Measurements from ENCODE around the gene RHOH.
A peak's percentile ranks its signal among the peaks of the same experiment; 100 is the strongest.

Gene RHOH

DNA sequence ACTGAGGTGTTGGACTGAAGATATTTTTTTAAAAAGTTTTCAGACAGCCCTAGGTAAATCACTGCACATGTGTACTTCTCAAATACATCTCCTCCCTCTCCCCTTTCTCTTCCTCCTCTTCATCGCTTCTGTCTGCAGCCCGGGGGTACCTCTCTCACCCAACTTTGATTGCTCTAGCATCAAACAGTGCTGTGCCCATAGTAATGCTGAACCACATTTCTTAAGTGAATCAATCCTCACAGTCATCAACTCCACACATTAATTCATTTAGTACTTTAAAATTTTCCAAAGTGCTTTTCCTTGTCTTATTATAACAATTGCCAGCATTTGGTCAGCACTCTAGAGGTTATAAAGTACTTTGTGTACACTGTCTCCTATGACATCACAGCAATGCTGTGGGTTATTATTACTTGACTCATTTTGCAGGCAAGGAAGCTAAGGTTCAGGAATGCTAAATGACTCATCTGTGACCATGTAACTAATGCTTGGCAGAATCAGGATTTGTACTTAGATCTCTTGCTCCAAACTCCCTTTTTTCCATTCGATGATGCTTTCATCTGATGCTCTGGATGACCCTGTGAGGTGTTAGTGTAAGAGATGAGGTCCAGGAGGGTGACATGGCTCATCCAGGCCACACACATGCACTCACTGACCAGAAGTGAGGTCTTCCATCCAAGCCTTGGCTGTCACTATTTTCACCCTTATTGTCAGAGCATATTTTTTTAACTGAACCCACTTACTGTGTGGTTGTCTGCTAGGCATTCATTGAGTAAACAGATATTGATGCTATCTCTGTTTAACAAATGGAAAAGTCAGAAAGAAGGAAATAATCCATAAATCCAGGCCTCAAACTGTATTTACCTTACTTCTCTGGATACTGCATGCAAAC lies 58.8 kb downstream of the RHOH start:
- Histone ChIP-seq H3K4me3 (ENCODE audit: low read length) (no peak overlapping the region), H3K4me1 (ENCODE audit: insufficient read depth, low read length) (peaks cover 14% of the 10 kb centered on the region), H3K27me3 (ENCODE audit: insufficient read depth, low read length) (no peaks in the 10 kb centered on the region), H2AFZ (ENCODE audit: low read depth, low read length) (peak overlapping the region; percentile 8), H3K9me3 (ENCODE audit: low read length) (no peaks in the 10 kb centered on the region), H3K36me3 (ENCODE audit: insufficient read depth, low read length) (no peaks in the 10 kb centered on the region)

DNA sequence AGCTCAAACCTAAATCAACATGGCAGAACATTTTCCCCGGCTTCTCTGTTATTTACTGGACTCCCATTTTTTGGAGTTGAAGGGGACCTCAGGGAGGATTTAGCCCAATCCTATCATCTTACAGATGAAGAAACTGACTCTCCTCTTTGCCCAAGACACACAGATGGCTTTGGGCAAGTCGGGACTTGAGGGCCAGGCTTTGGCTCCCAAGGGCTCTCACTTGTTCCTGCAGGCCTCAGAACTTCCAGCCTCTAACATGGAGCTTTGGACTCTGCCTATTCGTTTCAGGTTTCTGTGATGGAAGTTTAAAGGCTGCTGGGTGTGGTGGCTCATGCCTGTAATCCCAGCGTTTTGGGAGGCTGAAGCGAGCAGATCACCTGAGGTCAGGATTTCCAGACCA lies 59.5 kb downstream of the RHOH start:
- no peak overlapping the region for H2AFZ ChIP-seq (ENCODE audit: low read depth, low read length)
- H3K9me3 ChIP-seq (ENCODE audit: low read length), result no peaks in the 10 kb centered on the region
- H3K4me1 ChIP-seq (ENCODE audit: insufficient read depth, low read length), result peaks cover 14% of the 10 kb centered on the region
- no peak overlapping the region for H3K4me3 ChIP-seq (ENCODE audit: low read length)
- H3K36me3 ChIP-seq (ENCODE audit: insufficient read depth, low read length), result no peaks in the 10 kb centered on the region
- H3K27me3 ChIP-seq (ENCODE audit: insufficient read depth, low read length), result no peaks in the 10 kb centered on the region

GRCh38 chr4:40256817-40257216 lies 60.0 kb downstream of the RHOH start:
- no peak overlapping the region for H2AFZ ChIP-seq (ENCODE audit: low read depth, low read length)
- H3K27me3 ChIP-seq (ENCODE audit: insufficient read depth, low read length), result no peaks in the 10 kb centered on the region
- no peaks in the 10 kb centered on the region for H3K9me3 ChIP-seq (ENCODE audit: low read length)
- H3K4me3 ChIP-seq (ENCODE audit: low read length), result no peak overlapping the region
- no peaks in the 10 kb centered on the region for H3K36me3 ChIP-seq (ENCODE audit: insufficient read depth, low read length)
- peaks cover 14% of the 10 kb centered on the region for H3K4me1 ChIP-seq (ENCODE audit: insufficient read depth, low read length)

DNA sequence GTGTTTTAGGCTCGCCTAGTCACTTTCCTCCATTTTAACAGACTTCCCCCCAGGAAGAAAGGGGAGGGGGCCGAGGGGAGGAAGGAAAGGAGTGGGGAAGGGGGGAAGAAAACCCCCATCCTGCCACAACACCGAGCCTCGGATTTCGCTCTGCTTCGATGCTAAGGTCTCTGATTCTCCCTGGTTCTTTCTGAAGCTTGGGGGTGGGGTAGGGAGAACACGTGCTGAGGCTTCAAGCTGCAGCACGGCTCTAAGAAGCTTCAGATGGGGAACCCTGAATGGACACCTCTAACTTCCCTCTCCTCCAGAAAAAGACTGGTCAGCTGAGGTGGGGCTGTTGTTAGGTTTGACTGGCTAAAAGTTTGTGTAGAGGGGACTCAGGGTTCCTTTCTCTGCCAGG lies 61.8 kb downstream of the RHOH start:
- Histone ChIP-seq H3K27me3 (ENCODE audit: insufficient read depth, low read length) (no peaks in the 10 kb centered on the region), H3K36me3 (ENCODE audit: insufficient read depth, low read length) (no peaks in the 10 kb centered on the region), H3K4me3 (ENCODE audit: low read length) (no peak overlapping the region), H2AFZ (ENCODE audit: low read depth, low read length) (no peak overlapping the region), H3K4me1 (ENCODE audit: insufficient read depth, low read length) (peaks cover 14% of the 10 kb centered on the region), H3K9me3 (ENCODE audit: low read length) (no peaks in the 10 kb centered on the region)

DNA sequence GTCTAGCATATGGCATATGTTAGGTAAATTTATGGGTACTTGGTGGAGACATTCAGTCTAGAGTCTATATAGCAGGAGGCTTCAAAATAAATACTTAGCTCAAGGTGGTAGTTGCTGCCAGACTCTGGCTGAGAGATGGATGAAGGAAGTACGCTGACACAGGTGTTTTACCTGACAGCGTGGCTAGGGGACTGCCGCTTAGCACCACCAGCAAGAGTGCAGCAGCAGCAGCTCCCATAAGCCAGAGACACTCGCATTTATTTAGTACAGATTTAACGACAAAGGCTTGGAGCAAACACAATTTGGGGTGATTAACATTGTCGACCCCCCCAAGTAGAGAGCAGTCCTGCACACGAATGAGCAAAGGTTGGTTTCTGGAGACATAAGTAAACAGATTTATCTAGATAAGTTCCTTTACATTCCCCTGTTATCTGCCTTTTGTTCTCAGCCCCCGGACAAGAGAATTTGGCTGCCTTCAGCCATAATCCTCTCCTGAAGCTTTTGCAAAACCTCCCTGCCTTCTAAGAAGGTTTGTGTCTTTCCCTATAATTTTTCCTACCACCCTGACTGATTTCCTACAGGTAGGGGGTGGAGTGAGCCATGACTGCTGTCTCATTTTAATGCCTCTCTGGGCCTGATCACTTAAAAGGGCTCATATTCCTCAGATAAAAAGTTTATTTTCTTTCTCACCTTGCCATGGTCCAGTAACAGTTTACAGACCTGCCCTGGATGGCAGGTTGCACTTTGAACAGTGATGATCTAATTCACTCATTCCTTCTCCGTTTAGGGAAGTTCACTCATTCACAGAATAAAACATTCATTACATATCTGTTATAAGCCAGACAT lies 64.6 kb downstream of the RHOH start:
- no peak overlapping the region for H2AFZ ChIP-seq (ENCODE audit: low read depth, low read length)
- no peak overlapping the region for H3K4me3 ChIP-seq (ENCODE audit: low read length)
- no peaks in the 10 kb centered on the region for H3K36me3 ChIP-seq (ENCODE audit: insufficient read depth, low read length)
- H3K9me3 ChIP-seq (ENCODE audit: low read length), result no peaks in the 10 kb centered on the region
- peaks cover 14% of the 10 kb centered on the region for H3K4me1 ChIP-seq (ENCODE audit: insufficient read depth, low read length)
- H3K27me3 ChIP-seq (ENCODE audit: insufficient read depth, low read length), result no peaks in the 10 kb centered on the region

GRCh38 chr4:40262077-40262528 lies 65.3 kb downstream of the RHOH start:
- H2AFZ ChIP-seq (ENCODE audit: low read depth, low read length), result no peak overlapping the region
- no peaks in the 10 kb centered on the region for H3K9me3 ChIP-seq (ENCODE audit: low read length)
- H3K36me3 ChIP-seq (ENCODE audit: insufficient read depth, low read length), result no peaks in the 10 kb centered on the region
- no peaks in the 10 kb centered on the region for H3K27me3 ChIP-seq (ENCODE audit: insufficient read depth, low read length)
- peaks cover 14% of the 10 kb centered on the region for H3K4me1 ChIP-seq (ENCODE audit: insufficient read depth, low read length)
- no peak overlapping the region for H3K4me3 ChIP-seq (ENCODE audit: low read length)

DNA sequence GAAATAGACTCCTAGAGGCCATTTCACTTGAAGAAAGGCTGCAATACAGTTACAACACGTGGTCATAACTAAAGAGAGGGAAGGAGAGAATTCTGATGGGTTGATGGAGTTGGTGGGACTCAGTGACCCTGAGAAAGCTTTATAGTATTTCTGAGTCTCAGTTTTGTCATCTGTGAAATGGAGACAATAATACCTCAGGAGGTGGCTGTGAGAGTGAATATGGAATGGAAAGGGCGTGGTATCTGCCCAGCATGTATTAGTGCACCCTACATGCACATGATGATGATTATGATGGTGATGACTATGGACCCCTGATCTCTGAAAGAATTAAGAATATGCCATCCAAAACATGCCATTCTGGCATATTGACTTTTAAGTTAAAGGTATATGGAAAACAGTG lies 66.0 kb downstream of the RHOH start:
- no peak overlapping the region for H3K4me3 ChIP-seq (ENCODE audit: low read length)
- H2AFZ ChIP-seq (ENCODE audit: low read depth, low read length), result no peak overlapping the region
- peaks cover 22% of the 10 kb centered on the region for H3K4me1 ChIP-seq (ENCODE audit: insufficient read depth, low read length)

DNA sequence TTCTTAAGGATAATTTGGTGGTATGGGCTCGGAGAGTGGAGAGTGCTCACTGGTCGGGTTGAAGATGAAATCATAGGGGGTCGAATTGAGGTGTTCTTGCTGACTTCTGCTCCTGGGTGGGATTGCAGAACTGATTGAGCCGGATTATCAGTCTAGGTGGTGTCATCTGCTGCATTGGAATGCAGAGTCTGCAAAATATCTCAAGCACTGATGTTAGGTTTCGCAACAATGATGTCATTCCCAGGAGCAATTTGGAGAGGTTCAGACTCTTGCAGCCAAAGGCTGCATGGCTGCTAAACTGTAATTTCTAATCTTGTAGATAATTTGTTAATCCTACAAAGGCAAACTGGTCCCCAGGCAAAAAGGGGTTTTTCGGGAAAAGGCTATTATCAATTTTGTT lies 67.7 kb downstream of the RHOH start:
- no peak overlapping the region for H3K4me3 ChIP-seq (ENCODE audit: low read length)

More for the DNA sequence above, 66.0 kb downstream of the RHOH start:
- H3K9me3 ChIP-seq (ENCODE audit: low read length), result no peaks in the 10 kb centered on the region
- no peaks in the 10 kb centered on the region for H3K27me3 ChIP-seq (ENCODE audit: insufficient read depth, low read length)
- no peaks in the 10 kb centered on the region for H3K36me3 ChIP-seq (ENCODE audit: insufficient read depth, low read length)

GRCh38 chr4:40264995-40265909 lies 68.4 kb downstream of the RHOH start:
- H3K4me1 ChIP-seq (ENCODE audit: insufficient read depth, low read length), result peaks cover 23% of the 10 kb centered on the region
- H3K9me3 ChIP-seq (ENCODE audit: low read length), result no peaks in the 10 kb centered on the region
- no peaks in the 10 kb centered on the region for H3K27me3 ChIP-seq (ENCODE audit: insufficient read depth, low read length)
- H2AFZ ChIP-seq (ENCODE audit: low read depth, low read length), result peak overlapping the region; percentile 66
- H3K36me3 ChIP-seq (ENCODE audit: insufficient read depth, low read length), result no peaks in the 10 kb centered on the region
- H3K4me3 ChIP-seq (ENCODE audit: low read length), result peak overlapping the region; percentile 2

More for the DNA sequence above, 67.7 kb downstream of the RHOH start:
- no peak overlapping the region for H2AFZ ChIP-seq (ENCODE audit: low read depth, low read length)
- no peaks in the 10 kb centered on the region for H3K36me3 ChIP-seq (ENCODE audit: insufficient read depth, low read length)
- H3K27me3 ChIP-seq (ENCODE audit: insufficient read depth, low read length), result no peaks in the 10 kb centered on the region
- peaks cover 23% of the 10 kb centered on the region for H3K4me1 ChIP-seq (ENCODE audit: insufficient read depth, low read length)
- no peaks in the 10 kb centered on the region for H3K9me3 ChIP-seq (ENCODE audit: low read length)

- Histone ChIP-seq H3K9me3 (ENCODE audit: low read length) (no peaks in the 10 kb centered on the region), H3K4me1 (ENCODE audit: insufficient read depth, low read length) (peaks cover 23% of the 10 kb centered on the region), H3K27me3 (ENCODE audit: insufficient read depth, low read length) (no peaks in the 10 kb centered on the region), H3K4me3 (ENCODE audit: low read length) (no peak overlapping the region), H2AFZ (ENCODE audit: low read depth, low read length) (no peak overlapping the region), H3K36me3 (ENCODE audit: insufficient read depth, low read length) (no peaks in the 10 kb centered on the region)
Measured at GRCh38 chr4:40265910-40266274, 69.1 kb downstream of the RHOH start.

DNA sequence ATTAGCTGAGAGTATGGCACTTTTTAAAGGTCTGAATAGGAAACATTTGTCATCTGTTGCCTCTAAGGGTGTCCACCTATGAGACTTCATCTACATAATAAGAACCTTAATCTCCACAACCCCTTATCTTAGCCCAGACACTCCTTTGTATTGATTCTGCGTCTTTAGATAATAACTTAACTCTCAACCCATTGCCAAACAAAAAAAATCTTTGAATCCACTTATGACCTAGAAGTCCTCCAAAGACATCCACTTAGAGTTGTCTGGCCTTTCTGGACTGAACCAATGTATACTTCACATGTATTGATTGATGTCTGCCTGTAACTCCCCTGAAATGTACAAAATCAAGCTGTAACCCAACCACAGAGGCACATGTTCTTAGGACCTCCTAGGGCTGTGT lies 72.3 kb downstream of the RHOH start:
- H3K9me3 ChIP-seq (ENCODE audit: low read length), result no peaks in the 10 kb centered on the region
- no peaks in the 10 kb centered on the region for H3K36me3 ChIP-seq (ENCODE audit: insufficient read depth, low read length)
- no peak overlapping the region for H3K4me3 ChIP-seq (ENCODE audit: low read length)
- H2AFZ ChIP-seq (ENCODE audit: low read depth, low read length), result no peak overlapping the region
- H3K4me1 ChIP-seq (ENCODE audit: insufficient read depth, low read length), result peaks cover 23% of the 10 kb centered on the region
- H3K27me3 ChIP-seq (ENCODE audit: insufficient read depth, low read length), result no peaks in the 10 kb centered on the region

- Histone ChIP-seq H3K4me1 (ENCODE audit: insufficient read depth, low read length) (peaks cover 22% of the 10 kb centered on the region), H3K4me3 (ENCODE audit: low read length) (no peak overlapping the region), H2AFZ (ENCODE audit: low read depth, low read length) (no peak overlapping the region), H3K27me3 (ENCODE audit: insufficient read depth, low read length) (no peaks in the 10 kb centered on the region), H3K36me3 (ENCODE audit: insufficient read depth, low read length) (no peaks in the 10 kb centered on the region), H3K9me3 (ENCODE audit: low read length) (no peaks in the 10 kb centered on the region)
Measured at GRCh38 chr4:40270609-40271008, 73.8 kb downstream of the RHOH start.

All from neuron (in vitro differentiated cells).